IMR-90 (cell line): Measurements from ENCODE around the gene SCFD2. TPM values are rescaled to one million over a fixed set of nuclear protein-coding genes. Genes with fewer than 3 reads are reported as not detected.

ENCODE experiments used
- ATAC-seq: fragments of 200-7000 bp; cut with Tn5 transposase; 2 replicates; pipeline ENCODE4 v1.9.1; 2020; ENCODE audit warnings: low read depth, mild to moderate bottlenecking, moderate library complexity
- BruUV-seq: library from RNA; stranded (reverse); fragments of 400-500 nt; replicated peaks from 2 replicates; lab custom pipeline; 2021; lab: Mats Ljungman, UMichigan
- CTCF ChIA-PET: fragments of 300-600 bp; formaldehyde crosslinking; extraction: SDS; loops from one replicate; lab custom pipeline; 2021; ENCODE audit warnings: antibody characterized with exemption; lab: Yijun Ruan, JAX
- POLR2A ChIA-PET: fragments of 300-600 bp; sonication (Branson Sonifier 250); formaldehyde crosslinking; loops from one replicate; lab custom pipeline; 2022; ENCODE audit warnings: antibody characterized with exemption; ENCODE audit not compliant: unreplicated experiment; lab: Charles Lee
- DNase-seq: peaks from one replicate; pipeline ENCODE4 v3.0.0; 2013
- H2AFZ ChIP-seq: replicated peaks from 2 replicates; pipeline ENCODE3; 2013; ENCODE audit warnings: low read length, mild to moderate bottlenecking; ENCODE audit not compliant: poor library complexity
- H2AK5ac ChIP-seq: 2 replicates; pipeline ENCODE4 v1.6.1; 2013; ENCODE audit warnings: low read depth, low read length, inconsistent platforms
- H2AK9ac ChIP-seq: replicated peaks from 2 replicates; pipeline ENCODE3; 2013; ENCODE audit warnings: mild to moderate bottlenecking, low read depth, low read length, moderate library complexity; ENCODE audit not compliant: poor library complexity
- H2BK120ac ChIP-seq: 2 replicates; pipeline ENCODE4 v1.6.1; 2013; ENCODE audit warnings: low read depth, low read length, inconsistent platforms
- H2BK15ac ChIP-seq: 3 replicates; pipeline ENCODE4 v1.6.1; 2013; ENCODE audit warnings: low read depth, low read length, inconsistent platforms
- H2BK20ac ChIP-seq: 2 replicates; pipeline ENCODE4 v1.6.1; 2013; ENCODE audit warnings: low read depth, mild to moderate bottlenecking, inconsistent platforms, low read length, moderate library complexity
- H2BK5ac ChIP-seq: 2 replicates; pipeline ENCODE4 v1.6.1; 2013; ENCODE audit warnings: mild to moderate bottlenecking, low read depth, low read length, inconsistent platforms; ENCODE audit not compliant: poor library complexity, severe bottlenecking
- H3K14ac ChIP-seq: replicated peaks from 2 replicates; pipeline ENCODE4 v1.6.1; 2013; ENCODE audit warnings: low read depth, low read length, inconsistent platforms
- H3K18ac ChIP-seq: 2 replicates; pipeline ENCODE4 v1.6.1; 2013; ENCODE audit warnings: low read depth, low read length, control low read depth
- H3K23ac ChIP-seq: 2 replicates; pipeline ENCODE4 v1.6.1; 2013; ENCODE audit warnings: low read depth, low read length, inconsistent platforms
- H3K27ac ChIP-seq: 2 replicates; pipeline ENCODE4 v1.5.1; 2013; ENCODE audit warnings: mild to moderate bottlenecking, control low read depth, low read length; ENCODE audit not compliant: insufficient read depth
- H3K27me3 ChIP-seq: 2 replicates; pipeline ENCODE4 v1.6.1; 2013; ENCODE audit warnings: low read length; ENCODE audit not compliant: control insufficient read depth, insufficient read depth
- H3K36me3 ChIP-seq: 2 replicates; pipeline ENCODE4 v1.6.1; 2013; ENCODE audit warnings: low read length, mixed read lengths; ENCODE audit not compliant: control insufficient read depth, insufficient read depth
- H3K4ac ChIP-seq: 2 replicates; pipeline ENCODE4 v1.6.1; 2013; ENCODE audit warnings: low read depth, low read length, inconsistent platforms
- H3K4me1 ChIP-seq: 2 replicates; pipeline ENCODE4 v1.6.1; 2013; ENCODE audit warnings: low read length, mixed read lengths; ENCODE audit not compliant: control insufficient read depth, insufficient read depth
- H3K4me2 ChIP-seq: 2 replicates; pipeline ENCODE4 v1.6.1; 2013; ENCODE audit warnings: low read depth, mild to moderate bottlenecking, control low read depth, low read length, moderate library complexity
- H3K4me3 ChIP-seq: 2 replicates; pipeline ENCODE4 v1.5.1; 2013; ENCODE audit warnings: low read depth, mild to moderate bottlenecking, control low read depth, low read length, moderate library complexity; ENCODE audit not compliant: insufficient read depth
- H3K56ac ChIP-seq: 2 replicates; pipeline ENCODE4 v1.6.1; 2013; ENCODE audit warnings: low read length, inconsistent platforms; ENCODE audit not compliant: insufficient read depth; ENCODE audit errors: extremely low read depth
- H3K79me1 ChIP-seq, 2 experiments: 2 replicates each; pipeline ENCODE4 v1.6.1; 2013; ENCODE audit warnings: low read length in 2 of 2, inconsistent platforms in 1 of 2, low read depth in 1 of 2
- H3K9ac ChIP-seq: 2 replicates; pipeline ENCODE4 v1.6.1; 2013; ENCODE audit warnings: low read depth, low read length, control low read depth
- H3K9me1 ChIP-seq: 2 replicates; pipeline ENCODE4 v1.6.1; 2013; ENCODE audit warnings: low read length, inconsistent platforms; ENCODE audit not compliant: insufficient read depth
- H3K9me3 ChIP-seq: 2 replicates; pipeline ENCODE4 v1.6.1; 2013; ENCODE audit warnings: low read length; ENCODE audit not compliant: control insufficient read depth, insufficient read depth
- H4K20me1 ChIP-seq: 2 replicates; pipeline ENCODE4 v1.6.1; 2013; ENCODE audit warnings: low read length, inconsistent platforms; ENCODE audit not compliant: insufficient read depth
- H4K5ac ChIP-seq: 2 replicates; pipeline ENCODE4 v1.6.1; 2013; ENCODE audit warnings: mild to moderate bottlenecking, low read depth, low read length, control low read depth
- H4K8ac ChIP-seq, 2 experiments: 2 replicates each; pipeline ENCODE4 v1.6.1; 2013; ENCODE audit warnings: low read depth in 2 of 2, low read length in 2 of 2, control low read depth in 1 of 2, inconsistent platforms in 1 of 2
- H4K91ac ChIP-seq: 2 replicates; pipeline ENCODE4 v1.6.1; 2013; ENCODE audit warnings: low read depth, low read length, inconsistent platforms; ENCODE audit not compliant: insufficient read depth
- CEBPB ChIP-seq: IDR thresholded peaks from 2 replicates; pipeline ENCODE4 v1.6.1; 2012; ENCODE audit warnings: low read depth, low read length, improper control_type of control experiment
- MAFK ChIP-seq: IDR thresholded peaks from 2 replicates; pipeline ENCODE4 v1.6.1; 2012; ENCODE audit warnings: low read depth, low read length, improper control_type of control experiment
- WGBS, 2 experiments: methylation state at CpG; one replicate each; pipeline versions ENCODE4 v1.1.5 to v1.1.7; 2013; ENCODE audit warnings: missing lambda C conversion rate in 2 of 2; ENCODE audit not compliant: insufficient read length in 1 of 2; ENCODE audit errors: extremely low coverage in 2 of 2; 5-methylcytosine and 5-hydroxymethylcytosine counted together
- dilution Hi-C: fragments of 300-500 bp; cut with HindIII; formaldehyde crosslinking; loops from one replicate; pipeline ENCODE4 v1.14.3; 2018; ENCODE audit warnings: low sequenced_read_pairs; ENCODE audit not compliant: unreplicated experiment
- in situ Hi-C: fragments of 300-500 bp; cut with MboI; formaldehyde crosslinking; loops from 3 replicates; pipeline ENCODE4 v1.14.3; 2019; ENCODE audit warnings: low sequenced_read_pairs, inconsistent platforms, mixed read lengths
- intact Hi-C: fragments of 100-400 bp; cut with micrococcal nuclease; formaldehyde crosslinking; loops from 2 replicates; pipeline ENCODE4 v1.10.0; 2022
- polyA plus RNA-seq, 3 experiments: library from polyadenylated mRNA; depleted of rRNA; stranded (reverse); fragments of >200 nt; gene quantifications; 2 replicates each; pipeline ENCODE4 v1.2.3, GENCODE V29; 2012; ENCODE audit warnings: low replicate concordance in 1 of 3
- total RNA-seq: library from RNA; depleted of rRNA; stranded (reverse); fragments of >200 nt; gene quantifications from 2 replicates; pipeline ENCODE4 v1.2.3, GENCODE V29; 2012

Gene SCFD2
- total and polyA plus RNA-seq, 2 of the 4 experiments (the other 2 are of a cell fraction), result 18.9 to 62.4 TPM

DNA sequence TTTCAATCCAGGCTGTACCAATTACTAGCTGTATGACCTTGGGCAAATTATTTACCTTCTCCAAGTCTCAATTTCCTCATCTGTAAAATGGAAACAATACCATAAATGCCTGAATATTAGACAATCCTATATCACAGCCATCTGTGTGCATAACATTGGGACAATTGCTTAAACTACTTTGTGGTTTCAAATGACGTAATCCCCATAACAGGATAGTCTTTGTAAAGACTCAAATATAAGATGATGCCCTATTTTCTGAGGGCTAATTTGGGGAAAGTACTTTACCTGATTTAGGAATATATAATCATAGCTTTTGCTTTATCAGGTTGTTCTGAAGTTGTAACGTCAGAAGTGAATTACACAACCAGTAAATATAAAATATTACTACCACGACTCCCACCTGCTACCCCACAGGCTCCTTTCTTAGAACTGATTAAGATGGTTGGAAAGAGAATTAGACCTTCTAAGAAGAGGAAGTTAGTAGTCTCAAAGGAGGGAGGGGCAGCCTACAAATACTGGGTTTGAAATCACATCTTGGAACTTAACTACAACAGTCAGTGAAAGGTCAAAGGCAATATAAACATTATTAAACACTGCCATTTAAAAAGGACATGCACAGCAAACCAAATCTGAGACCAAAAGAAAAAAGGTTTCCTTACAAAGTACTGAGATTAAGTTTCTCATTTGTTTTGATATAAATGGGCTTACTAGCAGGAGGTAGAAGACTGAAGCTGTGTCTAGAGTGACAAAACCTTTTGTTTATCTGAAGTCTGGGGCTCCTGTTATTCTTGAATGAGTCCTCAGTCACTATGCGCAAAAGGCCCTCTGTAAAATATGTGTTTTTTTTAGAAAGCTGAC lies 215.0 kb downstream of the SCFD2 start:
- Histone ChIP-seq H3K9me3 (no peaks in the 10 kb centered on the region), H3K4me1 (peaks cover 5% of the 10 kb centered on the region), H2AK9ac (no peak overlapping the region), H3K79me1 (peaks cover 0 to 6% of the 10 kb centered on the region in 2 experiments; a peak in 2 of 4 replicates), H3K27me3 (no peaks in the 10 kb centered on the region), H2AK5ac (no peak overlapping the region), H2BK20ac (no peak overlapping the region), H3K14ac (0 out of 2 replicates have a peak overlapping the region, but pooled peaks have one; percentile 24), H3K56ac (no peak overlapping the region), H4K91ac (no peak overlapping the region), H2AFZ (no peak overlapping the region), H3K4ac (no peak overlapping the region), H3K23ac (no peak overlapping the region), H4K5ac (no peak overlapping the region), H3K27ac (no peak overlapping the region), H3K9me1 (peaks cover 8% of the 10 kb centered on the region), H2BK5ac (peak overlapping the region; percentile 3), H2BK15ac (no peak overlapping the region), H3K18ac (no peak overlapping the region), H3K9ac (no peak overlapping the region), H3K4me3 (no peak overlapping the region), H3K4me2 (peak overlapping the region; percentile 28; the same call in 1 of the 2 replicates), H2BK120ac (no peak overlapping the region), H3K36me3 (no peaks in the 10 kb centered on the region), H4K20me1 (no peaks in the 10 kb centered on the region), H4K8ac (no peak overlapping the region)
- dilution Hi-C loops, result no loop called here
- TF ChIP-seq CEBPB (0 out of 2 replicates have a peak, but pooled peaks have one; percentile 22), MAFK (no peak)
- CTCF ChIA-PET, result interaction anchor here (1.9 kb wide), 1 partner anchor 19 kb away, joined by 6 read pairs; no protein-coding TSS in a partner anchor
- POLR2A ChIA-PET, result no interaction called here
- peak; percentile 73 for ATAC-seq
- DNase-seq, result peak; percentile 36
- WGBS, 2 experiments, result 20% methylated on average over 1 of the region's 4 CpGs; no CpG with 5 or more reads in 1 of the 2 experiments
- BruUV-seq, result no TSS peak
- in situ Hi-C loops, result no loop called here
- intact Hi-C loops, result no loop called here
